Measurements from ENCODE around the gene RAPGEF6. TPM values are rescaled to one million over a fixed set of nuclear protein-coding genes. Genes with fewer than 3 reads are reported as not detected.

The RAPGEF6 gene
- total and polyA plus RNA-seq, 9 of the 15 experiments (the other 6 are each of a cell fraction or from before 2014, with no cell fraction given) = 2.7 to 23.4 (median 12.7) TPM

DNA sequence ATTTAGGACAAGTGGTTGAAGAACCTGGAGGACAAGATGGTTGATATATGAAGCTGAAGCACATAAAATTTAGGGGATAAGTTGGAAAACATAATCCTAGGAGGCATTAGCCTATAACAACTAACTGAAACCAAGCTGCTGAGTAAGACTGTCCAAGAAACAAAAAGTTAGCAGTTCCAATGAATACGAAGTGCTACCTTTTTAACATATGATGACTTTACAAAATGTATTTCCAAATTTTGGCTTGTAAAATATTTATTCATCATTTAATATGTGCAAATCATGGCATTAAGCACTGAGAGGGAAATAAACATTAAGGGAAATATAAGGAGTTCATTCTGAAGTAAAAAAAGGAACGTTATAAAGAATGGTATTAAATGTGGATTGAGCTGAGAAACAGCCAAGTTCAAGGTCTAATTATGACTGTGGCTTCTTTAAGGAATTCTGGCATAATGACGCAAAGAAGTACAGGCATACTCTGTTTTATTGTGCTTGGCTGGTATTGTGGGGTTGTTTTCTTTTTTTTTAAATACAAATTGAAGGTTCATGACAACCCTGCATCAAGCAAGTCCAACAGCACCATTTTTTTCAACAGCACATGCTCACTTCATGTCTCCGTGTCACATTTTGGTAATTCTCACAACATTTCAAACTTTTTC lies 7.7 kb downstream of the RAPGEF6 start:
- Histone ChIP-seq H2AFZ (ENCODE audit: low read depth, low read length) (no peak overlapping the region), H3K4me3 (no peak overlapping the region), H3K79me2 (ENCODE audit: control insufficient read depth, insufficient read depth, low read length) (peaks cover 99% of the 10 kb centered on the region), H3K27me3 (ENCODE audit: control insufficient read depth in 2 of 2, insufficient read depth in 2 of 2, low read length in 2 of 2) (no peaks in the 10 kb centered on the region), H3K4me1 (replicated peaks in 1 of 2; ENCODE audit: control insufficient read depth in 2 of 2, insufficient read depth in 2 of 2, low read length in 2 of 2) (peaks cover 15 to 29% of the 10 kb centered on the region in 2 experiments; a peak in 4 of 5 replicates), H3K9me3 (replicated peaks; ENCODE audit: control insufficient read depth, insufficient read depth, low read depth, low read length) (no peaks in the 10 kb centered on the region), H3K36me3 (ENCODE audit: control insufficient read depth, insufficient read depth, low read length) (peaks cover 24% of the 10 kb centered on the region), H3K27ac (ENCODE audit: extremely low read depth, low read depth, low read length) (no peak overlapping the region), H3K9ac (ENCODE audit: insufficient read depth in 1 of 2, low read depth in 2 of 2, low read length in 2 of 2) (no peak overlapping the region), H4K20me1 (replicated peaks; ENCODE audit: control insufficient read depth, insufficient read depth, low read length) (peaks cover 17% of the 10 kb centered on the region), H3K9me1 (ENCODE audit: control insufficient read depth, insufficient read depth, low read length) (peaks cover 4% of the 10 kb centered on the region), H3K4me2 (ENCODE audit: insufficient read depth, low read length) (no peak overlapping the region)
- no peak for ATAC-seq
- TF ChIP-seq ZNF316 (IDR thresholded peaks at IDR 0.05) = peak; percentile 65
- no peak for TF ChIP-seq KLF6 (CRISPR knock-in tag; IDR thresholded peaks at IDR 0.05; ENCODE audit: borderline replicate concordance)
- TF ChIP-seq MAFG (tag; conservative IDR thresholded peaks at IDR 0.05) = 0 out of 2 replicates have a peak, but pooled peaks have one; percentile 13
- TF ChIP-seq C11orf30 (IDR thresholded peaks at IDR 0.05; ENCODE audit: low read depth) = 0 out of 2 replicates have a peak, but pooled peaks have one; percentile 39
- no peak for DNase-seq (ENCODE audit: extremely low read depth in 1 of 4, low spot score in 3 of 4)
- ChIA-PET CTCF (ENCODE audit: low intra/inter-chr PET ratio) (no interaction called here), POLR2A (interaction anchor here (0.7 to 1.8 kb wide), 3 partner anchors 12 to 832 kb away, joined by 3 to 5 read pairs (median 3); no protein-coding TSS in a partner anchor)
- no peak for FAIRE-seq
- 83% methylated on average over 4 of the region's 4 CpGs for WGBS (ENCODE audit: insufficient coverage, low coverage, missing lambda C conversion rate)
- BruUV-seq (replicated peaks) = no TSS peak
- intact Hi-C loops (cut with micrococcal nuclease) (no loop called here), in situ Hi-C loops (cut with MboI) (no loop called here)

GRCh38 chr5:131622633-131623032 lies 12.4 kb downstream of the RAPGEF6 start:
- BruUV-seq (replicated peaks) = no TSS peak
- Histone ChIP-seq H3K9me3 (replicated peaks; ENCODE audit: control insufficient read depth, insufficient read depth, low read depth, low read length) (no peaks in the 10 kb centered on the region), H3K27me3 (ENCODE audit: control insufficient read depth in 2 of 2, insufficient read depth in 2 of 2, low read length in 2 of 2) (no peaks in the 10 kb centered on the region), H3K4me3 (no peak overlapping the region), H3K4me1 (replicated peaks in 1 of 2; ENCODE audit: control insufficient read depth in 2 of 2, insufficient read depth in 2 of 2, low read length in 2 of 2) (peaks cover 0 to 8% of the 10 kb centered on the region in 2 experiments; a peak in 2 of 5 replicates), H3K79me2 (ENCODE audit: control insufficient read depth, insufficient read depth, low read length) (peaks cover 99% of the 10 kb centered on the region), H4K20me1 (replicated peaks; ENCODE audit: control insufficient read depth, insufficient read depth, low read length) (no peaks in the 10 kb centered on the region), H3K36me3 (ENCODE audit: control insufficient read depth, insufficient read depth, low read length) (peaks cover 23% of the 10 kb centered on the region), H3K9ac (ENCODE audit: insufficient read depth in 1 of 2, low read depth in 2 of 2, low read length in 2 of 2) (no peak overlapping the region), H2AFZ (ENCODE audit: low read depth, low read length) (no peak overlapping the region), H3K27ac (ENCODE audit: extremely low read depth, low read depth, low read length) (no peak overlapping the region), H3K9me1 (ENCODE audit: control insufficient read depth, insufficient read depth, low read length) (peaks cover 3% of the 10 kb centered on the region), H3K4me2 (ENCODE audit: insufficient read depth, low read length) (no peak overlapping the region)
- DNase-seq (ENCODE audit: extremely low read depth in 1 of 4, low spot score in 3 of 4) = no peak
- TF ChIP-seq SIN3A (IDR thresholded peaks at IDR 0.05; ENCODE audit: borderline replicate concordance in 2 of 2, control insufficient read depth in 1 of 2, low read depth in 2 of 2, low read length in 2 of 2) (no peak), HDAC1 (IDR thresholded peaks at IDR 0.05) (no peak), PREB (CRISPR knock-in tag; IDR thresholded peaks at IDR 0.05) (no peak)
- TF ChIP-seq, protein P1, sequence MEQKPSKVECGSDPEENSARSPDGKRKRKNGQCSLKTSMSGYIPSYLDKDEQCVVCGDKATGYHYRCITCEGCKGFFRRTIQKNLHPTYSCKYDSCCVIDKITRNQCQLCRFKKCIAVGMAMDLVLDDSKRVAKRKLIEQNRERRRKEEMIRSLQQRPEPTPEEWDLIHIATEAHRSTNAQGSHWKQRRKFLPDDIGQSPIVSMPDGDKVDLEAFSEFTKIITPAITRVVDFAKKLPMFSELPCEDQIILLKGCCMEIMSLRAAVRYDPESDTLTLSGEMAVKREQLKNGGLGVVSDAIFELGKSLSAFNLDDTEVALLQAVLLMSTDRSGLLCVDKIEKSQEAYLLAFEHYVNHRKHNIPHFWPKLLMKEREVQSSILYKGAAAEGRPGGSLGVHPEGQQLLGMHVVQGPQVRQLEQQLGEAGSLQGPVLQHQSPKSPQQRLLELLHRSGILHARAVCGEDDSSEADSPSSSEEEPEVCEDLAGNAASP (IDR thresholded peaks at IDR 0.05) = no peak
- 97% methylated on average over 2 of the region's 2 CpGs for WGBS (ENCODE audit: insufficient coverage, low coverage, missing lambda C conversion rate)
- POLR2A ChIA-PET = interaction anchor here (0.6 kb wide), 1 partner anchor 1996 kb away, joined by 3 read pairs; no protein-coding TSS in a partner anchor
- no peak for ATAC-seq
- no peak for FAIRE-seq
- CTCF ChIA-PET (ENCODE audit: low intra/inter-chr PET ratio) = no interaction called here
- in situ Hi-C loops (cut with MboI) (no loop called here), intact Hi-C loops (cut with micrococcal nuclease) (no loop called here)

Data from K562 (cell line).